A549 (cell line): ENCODE results near the gene RNH1. TPM values are rescaled to one million over a fixed set of nuclear protein-coding genes. Genes with fewer than 3 reads are reported as not detected.

Experiments used
- ATAC-seq, 2 experiments: fragments of 200-7000 bp in 1 of 2; fragments of >200 bp in 1 of 2; cut with Nextera tagmentation in 1 of 2; cut with Tn5 transposase in 1 of 2; 3 replicates each; pipeline versions ENCODE4 v1.8.0 to v1.9.1; 2018 to 2020; ENCODE audit warnings: mild to moderate bottlenecking in 1 of 2, moderate library complexity in 1 of 2
- CTCF ChIA-PET: fragments of 300-600 bp; sonication (Branson Sonifier 250); formaldehyde crosslinking; extraction: SDS; loops from one replicate; lab custom pipeline; 2021; ENCODE audit warnings: antibody characterized with exemption, inconsistent platforms; lab: Yijun Ruan, JAX
- POLR2A ChIA-PET: fragments of 350-600 bp; formaldehyde crosslinking; extraction: SDS; loops from one replicate; lab custom pipeline; 2021; ENCODE audit warnings: antibody characterized with exemption, inconsistent platforms; lab: Yijun Ruan, JAX
- DNase-seq, 2 experiments: peaks; one replicate each; pipeline versions ENCODE4 v3.0.0 to v3.0.0-alpha.2; 2011 to 2016; ENCODE audit warnings: low read depth in 1 of 2, low spot score in 1 of 2
- FAIRE-seq: peaks from 2 replicates; lab custom pipeline; 2011; peaks lifted over from hg19 to GRCh38; lab: Jason Lieb, UNC
- H3K27ac ChIP-seq, 2 experiments: fragments of >200 bp; sonication (Bioruptor Twin); formaldehyde crosslinking; 3 replicates each; pipeline ENCODE4 v1.5.1; 2016 to 2017
- H3K4me1 ChIP-seq: fragments of >200 bp; sonication (Bioruptor Twin); formaldehyde crosslinking; 3 replicates; pipeline ENCODE4 v1.6.1; 2016
- H3K4me2 ChIP-seq: fragments of >200 bp; sonication (Bioruptor Twin); formaldehyde crosslinking; 3 replicates; pipeline ENCODE4 v1.6.1; 2016
- H3K4me3 ChIP-seq: fragments of >200 bp; sonication (Bioruptor Twin); formaldehyde crosslinking; 3 replicates; pipeline ENCODE4 v1.5.1; 2016
- H3K9me3 ChIP-seq: fragments of >200 bp; sonication (Bioruptor Twin); formaldehyde crosslinking; 3 replicates; pipeline ENCODE4 v1.6.1; 2016
- CBX2 ChIP-seq: fragments of 200-600 bp; sonication (generic); IDR thresholded peaks from 2 replicates; pipeline ENCODE4 v1.6.1; 2016; ENCODE audit warnings: low read depth, mild to moderate bottlenecking, borderline replicate concordance
- CBX8 ChIP-seq: fragments of 200-600 bp; sonication (generic); IDR thresholded peaks from 2 replicates; pipeline ENCODE4 v1.6.1; 2016
- CTCF ChIP-seq: fragments of >200 bp; sonication (Bioruptor Twin); formaldehyde crosslinking; IDR thresholded peaks from 3 replicates; pipeline ENCODE4 v1.5.1; 2016
- ELK1 ChIP-seq: fragments of 150-350 bp; IDR thresholded peaks from 2 replicates; pipeline ENCODE4 v1.6.1; 2014; ENCODE audit warnings: low read depth, mild to moderate bottlenecking, low read length
- ESRRA ChIP-seq: fragments of 150-350 bp; IDR thresholded peaks from 2 replicates; pipeline ENCODE4 v1.6.1; 2014; ENCODE audit warnings: mild to moderate bottlenecking, low read length, borderline replicate concordance
- FOSB ChIP-seq: fragments of 250-450 bp; sonication (Bioruptor Pico); IDR thresholded peaks from 2 replicates; pipeline ENCODE4 v1.5.0; 2020; ENCODE audit warnings: mild to moderate bottlenecking, moderate library complexity
- FOSL2 ChIP-seq, 2 experiments: fragments of 450-650 bp in 1 of 2; fragments of >200 bp in 1 of 2; sonication (Bioruptor Twin) in 1 of 2; formaldehyde crosslinking; IDR thresholded peaks; 2 replicates each; pipeline versions ENCODE4 v1.5.0 to v1.6.1; 2016 to 2020; ENCODE audit warnings: mild to moderate bottlenecking in 1 of 2, moderate library complexity in 1 of 2
- FOXS1 ChIP-seq: fragments of 250-450 bp; sonication (Bioruptor Pico); IDR thresholded peaks from 2 replicates; pipeline ENCODE4 v1.5.0; 2020; ENCODE audit warnings: mild to moderate bottlenecking, moderate library complexity
- GATA3 ChIP-seq: IDR thresholded peaks from 2 replicates; pipeline ENCODE4 v1.6.1; 2012; ENCODE audit warnings: borderline replicate concordance
- HEYL ChIP-seq: fragments of 250-450 bp; sonication (Bioruptor Pico); IDR thresholded peaks from 2 replicates; pipeline ENCODE4 v1.8.0; 2021; ENCODE audit warnings: mild to moderate bottlenecking, moderate library complexity
- JUN ChIP-seq, 2 experiments: fragments of >200 bp; sonication (Bioruptor Twin); formaldehyde crosslinking; IDR thresholded peaks; 2 replicates in 1 of 2; 3 replicates in 1 of 2; pipeline ENCODE4 v1.6.1; 2016 to 2017
- KDM1A ChIP-seq: fragments of 200-600 bp; sonication (generic); IDR thresholded peaks from 2 replicates; pipeline ENCODE4 v1.6.1; 2016; ENCODE audit warnings: low read depth, mild to moderate bottlenecking
- MAFK ChIP-seq: fragments of 450-650 bp; IDR thresholded peaks from 2 replicates; pipeline ENCODE4 v1.6.1; 2014; ENCODE audit not compliant: partially characterized antibody
- MAZ ChIP-seq: fragments of 150-350 bp; IDR thresholded peaks from 2 replicates; pipeline ENCODE4 v1.6.1; 2014; ENCODE audit warnings: antibody characterized with exemption, low read depth, low read length, borderline replicate concordance
- NFE2L2 ChIP-seq: fragments of 150-350 bp; conservative IDR thresholded peaks from 2 replicates; pipeline ENCODE4 v1.6.1; 2014; ENCODE audit warnings: low read length
- NR3C1 ChIP-seq: fragments of >200 bp; sonication (Bioruptor Twin); formaldehyde crosslinking; IDR thresholded peaks from 3 replicates; pipeline ENCODE4 v1.6.1; 2017
- PHF8 ChIP-seq: fragments of 200-600 bp; sonication (generic); IDR thresholded peaks from 2 replicates; pipeline ENCODE4 v1.6.1; 2016; ENCODE audit warnings: low read depth, mild to moderate bottlenecking, antibody characterized with exemption, moderate library complexity, borderline replicate concordance
- POLR2A ChIP-seq: IDR thresholded peaks from 2 replicates; pipeline ENCODE4 v1.6.1; 2012; ENCODE audit warnings: mild to moderate bottlenecking, low read length
- POLR2AphosphoS2 ChIP-seq: conservative IDR thresholded peaks from 2 replicates; pipeline ENCODE4 v1.6.1; 2012; ENCODE audit warnings: low read length, improper control_type of control experiment, inconsistent platforms
- RAD21 ChIP-seq, 2 experiments: fragments of >200 bp in 1 of 2; sonication (Bioruptor Twin) in 1 of 2; formaldehyde crosslinking in 1 of 2; IDR thresholded peaks in 1 of 2; conservative IDR thresholded peaks in 1 of 2; 2 replicates in 1 of 2; 3 replicates in 1 of 2; pipeline ENCODE4 v1.6.1; 2012 to 2018; ENCODE audit warnings: inconsistent platforms in 1 of 2
- RARB ChIP-seq: fragments of 250-450 bp; sonication (Bioruptor Pico); IDR thresholded peaks from 2 replicates; pipeline ENCODE4 v1.8.0; 2021; ENCODE audit warnings: mild to moderate bottlenecking, moderate library complexity
- RCOR1 ChIP-seq: fragments of 150-350 bp; IDR thresholded peaks from 2 replicates; pipeline ENCODE4 v1.6.1; 2014; ENCODE audit warnings: antibody characterized with exemption, low read length, low read depth
- RFX5 ChIP-seq: fragments of 450-650 bp; IDR thresholded peaks from 2 replicates; pipeline ENCODE4 v1.7.1; 2014; ENCODE audit warnings: antibody characterized with exemption, mild to moderate bottlenecking, moderate library complexity
- RNF2 ChIP-seq: fragments of 200-600 bp; sonication (generic); IDR thresholded peaks from 2 replicates; pipeline ENCODE4 v1.6.1; 2016; ENCODE audit warnings: low read depth, mild to moderate bottlenecking, antibody characterized with exemption, moderate library complexity, borderline replicate concordance
- SMC3 ChIP-seq: fragments of >200 bp; sonication (Bioruptor Twin); formaldehyde crosslinking; IDR thresholded peaks from 3 replicates; pipeline ENCODE4 v1.6.1; 2018; ENCODE audit warnings: inconsistent platforms
- SREBF2 ChIP-seq: fragments of 450-650 bp; IDR thresholded peaks from 2 replicates; pipeline ENCODE4 v1.6.1; 2014; ENCODE audit warnings: mild to moderate bottlenecking, moderate library complexity
- TFCP2L1 ChIP-seq: fragments of 250-450 bp; sonication (Bioruptor Pico); IDR thresholded peaks from 2 replicates; pipeline ENCODE4 v1.5.0; 2021; ENCODE audit warnings: mild to moderate bottlenecking
- ZC3H11A ChIP-seq: fragments of 450-650 bp; IDR thresholded peaks from 2 replicates; pipeline ENCODE4 v1.6.1; 2014; ENCODE audit warnings: antibody characterized with exemption, mild to moderate bottlenecking
- ZSCAN20 ChIP-seq: fragments of 250-450 bp; sonication (Bioruptor Pico); IDR thresholded peaks from 2 replicates; pipeline ENCODE4 v1.8.0; 2022; ENCODE audit warnings: mild to moderate bottlenecking, moderate library complexity
- WGBS: methylation state at CpG from one replicate; pipeline ENCODE4 v1.1.6; 2017; ENCODE audit errors: missing lambda C conversion rate; 5-methylcytosine and 5-hydroxymethylcytosine counted together
- polyA plus RNA-seq, 4 experiments: library from polyadenylated mRNA; depleted of rRNA in 3 of 4; stranded (reverse); fragments of >200 nt; fragmentation: RNase III in 1 of 4; extraction: RNeasy Plus Mini Kit Qiagen cat#74134 plus additional on column Dnase treatment in 1 of 4; gene quantifications; 2 replicates in 3 of 4; 3 replicates in 1 of 4; pipeline ENCODE4 v1.2.3, GENCODE V29; 2011 to 2017

RNH1 gene
- polyA plus RNA-seq, 2 of the 4 experiments (the other 2 are of a cell fraction), result 85.8 to 135 TPM

GRCh38 chr11:528166-528814, 21.2 kb upstream of the RNH1 start:
- TF ChIP-seq PHF8, result no peak
- no peak for TF ChIP-seq FOXS1 (CRISPR knock-in tag)
- TF ChIP-seq ZSCAN20, result no peak
- no peak for TF ChIP-seq CBX8
- no peak for TF ChIP-seq NFE2L2
- no peak for TF ChIP-seq SMC3
- no peak for TF ChIP-seq ELK1
- TF ChIP-seq POLR2AphosphoS2, result no peak
- TF ChIP-seq NR3C1, result no peak
- no peak for TF ChIP-seq TFCP2L1 (CRISPR knock-in tag)
- TF ChIP-seq CBX2, result no peak
- no peak for TF ChIP-seq RAD21 (conservative IDR thresholded peaks at IDR 0.05 in 1 of 2, IDR thresholded peaks at IDR 0.05 in 1 of 2)
- no peak for TF ChIP-seq ESRRA
- TF ChIP-seq JUN (IDR thresholded peaks at IDR 0.05), result no peak
- no peak for TF ChIP-seq HEYL
- no peak for TF ChIP-seq GATA3
- no peak for TF ChIP-seq CTCF
- no peak for TF ChIP-seq MAZ
- TF ChIP-seq FOSL2 (IDR thresholded peaks at IDR 0.05), result no peak
- TF ChIP-seq FOSL2 (CRISPR knock-in tag; IDR thresholded peaks at IDR 0.05), result no peak
- no peak for TF ChIP-seq RCOR1
- TF ChIP-seq, all 56 proteins: peak for 0
- DNase-seq (no peak), FAIRE-seq (no peak), ATAC-seq (no peak)
- H3K4me2 ChIP-seq, result no peak overlapping the region
- H3K4me1 ChIP-seq, result no peaks in the 10 kb centered on the region
- no peak overlapping the region for H3K27ac ChIP-seq
- POLR2A ChIA-PET, result no interaction called here
- no peaks in the 10 kb centered on the region for H3K9me3 ChIP-seq
- WGBS, result 95% methylated on average over 25 of the region's 30 CpGs
- CTCF ChIA-PET, result interaction anchor here (2.5 kb wide), 1 partner anchor 9 kb away, joined by 6 read pairs; no protein-coding TSS in a partner anchor
- no peak overlapping the region for H3K4me3 ChIP-seq

- Histone ChIP-seq H3K27ac (no peak overlapping the region), H3K4me3 (no peak overlapping the region), H3K4me1 (no peaks in the 10 kb centered on the region)
- 82% methylated on average over 17 of the region's 17 CpGs for WGBS
- TF ChIP-seq TFCP2L1 (CRISPR knock-in tag) (no peak), ELK1 (no peak), ZSCAN20 (no peak), NR3C1 (no peak), RFX5 (no peak), GATA3 (no peak), HEYL (no peak), MAFK (no peak), FOSB (no peak), POLR2A (no peak), RNF2 (no peak), ZC3H11A (no peak), SMC3 (no peak), FOXS1 (CRISPR knock-in tag) (no peak), RARB (CRISPR knock-in tag) (no peak), KDM1A (no peak), SREBF2 (no peak), ESRRA (no peak)
- TF ChIP-seq, all 56 proteins: peak for 0
- H3K4me2 ChIP-seq, result no peak overlapping the region
- no peaks in the 10 kb centered on the region for H3K9me3 ChIP-seq
- no peak for FAIRE-seq
- ChIA-PET POLR2A (no interaction called here), CTCF (interaction anchor here (1.4 kb wide), 1 partner anchor 75 kb away, joined by 3 read pairs; no protein-coding TSS in a partner anchor)
- DNase-seq, result no peak
- no peak for ATAC-seq
Measured at GRCh38 chr11:526192-526591, 19.1 kb upstream of the RNH1 start.
